GM18517 (cell line): ENCODE results near the gene RNASET2.
"Not testable (repeated sequence)": the region's sequence is repeated elsewhere in the genome, so short reads cannot be mapped to it uniquely, and the experiment has no call there.

Experiments used
- ATAC-seq: cut with Tn5 transposase; IDR thresholded peaks from one replicate; pipeline ENCODE4 v1.9.1; 2021; ENCODE audit warnings: mild to moderate bottlenecking, moderate library complexity; ENCODE audit not compliant: unreplicated experiment

The RNASET2 gene

GRCh38 chr6:166948724-166949123, 7.6 kb downstream of the RNASET2 start:
- not testable (repeated sequence) for ATAC-seq

- ATAC-seq: no peak
Measured at GRCh38 chr6:166947251-166947650, 9.1 kb downstream of the RNASET2 start.

GRCh38 chr6:166946125-166946524, 10.2 kb downstream of the RNASET2 start:
- ATAC-seq: no peak

GRCh38 chr6:166944666-166945256, 11.6 kb downstream of the RNASET2 start:
- ATAC-seq: no peak

GRCh38 chr6:166942393-166943168, 13.8 kb downstream of the RNASET2 start:
- ATAC-seq: no peak

- no peak for ATAC-seq
Measured at GRCh38 chr6:166940643-166941068, 15.7 kb downstream of the RNASET2 start.

GRCh38 chr6:166939894-166940293, 16.5 kb downstream of the RNASET2 start:
- no peak for ATAC-seq

GRCh38 chr6:166939345-166939744, 17.0 kb downstream of the RNASET2 start:
- no peak for ATAC-seq

- no peak for ATAC-seq
Measured at GRCh38 chr6:166938704-166939103, 17.6 kb downstream of the RNASET2 start.

GRCh38 chr6:166938150-166938549, 18.2 kb downstream of the RNASET2 start:
- no peak for ATAC-seq

GRCh38 chr6:166937746-166938145, 18.6 kb downstream of the RNASET2 start:
- no peak for ATAC-seq

- ATAC-seq: no peak
Measured at GRCh38 chr6:166936079-166936787, 20.1 kb downstream of the RNASET2 start.

- no peak for ATAC-seq
Measured at GRCh38 chr6:166935353-166935752, 21.0 kb downstream of the RNASET2 start.

- no peak for ATAC-seq
Measured at GRCh38 chr6:166934174-166934573, 22.2 kb downstream of the RNASET2 start.

GRCh38 chr6:166933396-166933795, 23.0 kb downstream of the RNASET2 start:
- no peak for ATAC-seq

GRCh38 chr6:166932616-166933015, 23.7 kb downstream of the RNASET2 start:
- ATAC-seq: no peak

GRCh38 chr6:166932116-166932515, 24.2 kb downstream of the RNASET2 start:
- no peak for ATAC-seq

GRCh38 chr6:166931426-166931970, 24.9 kb downstream of the RNASET2 start:
- no peak for ATAC-seq

- ATAC-seq: no peak
Measured at GRCh38 chr6:166930354-166930891, 25.9 kb downstream of the RNASET2 start.

GRCh38 chr6:166929542-166930189, 26.7 kb downstream of the RNASET2 start:
- ATAC-seq: no peak
